Astrocyte (in vitro differentiated cells and primary cell): ENCODE results near the gene MAFF. TPM values are rescaled to one million over a fixed set of nuclear protein-coding genes. Genes with fewer than 3 reads are reported as not detected.

ENCODE experiments used
- DNase-seq: peaks from one replicate; pipeline ENCODE4 v3.0.0-alpha.2; 2010; ENCODE audit warnings: low read depth
- FAIRE-seq: peaks from 2 replicates; lab custom pipeline; 2011; peaks lifted over from hg19 to GRCh38; lab: Jason Lieb, UNC
- H2AFZ ChIP-seq: 2 replicates; pipeline ENCODE4 v1.6.0; 2012; ENCODE audit warnings: low read depth, low read length, inconsistent platforms
- H3K27ac ChIP-seq: 2 replicates; pipeline ENCODE4 v1.5.1; 2011; ENCODE audit warnings: low read depth, low read length, inconsistent platforms
- H3K27me3 ChIP-seq: 2 replicates; pipeline ENCODE4 v1.6.0; 2011; ENCODE audit warnings: low read length, inconsistent platforms; ENCODE audit not compliant: insufficient read depth
- H3K36me3 ChIP-seq: 2 replicates; pipeline ENCODE4 v1.5.1; 2011; ENCODE audit warnings: low read length, inconsistent platforms; ENCODE audit not compliant: insufficient read depth
- H3K4me1 ChIP-seq: 2 replicates; pipeline ENCODE4 v1.5.1; 2011; ENCODE audit warnings: low read length, inconsistent platforms; ENCODE audit not compliant: insufficient read depth
- H3K4me2 ChIP-seq: 2 replicates; pipeline ENCODE4 v1.6.0; 2012; ENCODE audit warnings: low read length, inconsistent platforms
- H3K4me3 ChIP-seq: 2 replicates; pipeline ENCODE4 v1.5.1; 2011; ENCODE audit warnings: low read depth, mild to moderate bottlenecking, low read length, inconsistent platforms; ENCODE audit not compliant: insufficient read depth
- H3K79me2 ChIP-seq: 2 replicates; pipeline ENCODE4 v1.6.0; 2012; ENCODE audit warnings: mild to moderate bottlenecking, low read length, inconsistent platforms; ENCODE audit not compliant: insufficient read depth
- H3K9ac ChIP-seq: 2 replicates; pipeline ENCODE4 v1.6.0; 2012; ENCODE audit warnings: mild to moderate bottlenecking, low read length, inconsistent platforms
- H3K9me3 ChIP-seq: 2 replicates; pipeline ENCODE4 v1.5.1; 2012; ENCODE audit warnings: low read depth, mild to moderate bottlenecking, low read length, inconsistent platforms; ENCODE audit not compliant: insufficient read depth
- H4K20me1 ChIP-seq: 2 replicates; pipeline ENCODE4 v1.6.0; 2012; ENCODE audit warnings: low read length, inconsistent platforms; ENCODE audit not compliant: insufficient read depth
- H3K27ac Mint-ChIP-seq: one replicate; pipeline ENCODE4 v1.8.0; 2021; ENCODE audit warnings: mild to moderate bottlenecking, mixed read lengths; ENCODE audit not compliant: unreplicated experiment
- H3K27me3 Mint-ChIP-seq: one replicate; pipeline ENCODE4 v1.8.0; 2021; ENCODE audit warnings: low read depth, mixed read lengths; ENCODE audit not compliant: unreplicated experiment
- H3K36me3 Mint-ChIP-seq: one replicate; pipeline ENCODE4 v1.8.0; 2021; ENCODE audit warnings: low read depth, mixed read lengths; ENCODE audit not compliant: unreplicated experiment
- H3K4me1 Mint-ChIP-seq: one replicate; pipeline ENCODE4 v1.8.0; 2021; ENCODE audit warnings: low read depth, mixed read lengths; ENCODE audit not compliant: unreplicated experiment
- H3K4me3 Mint-ChIP-seq: one replicate; pipeline ENCODE4 v1.8.0; 2021; ENCODE audit warnings: mild to moderate bottlenecking, moderate library complexity, mixed read lengths; ENCODE audit not compliant: unreplicated experiment
- H3K9me3 Mint-ChIP-seq: one replicate; pipeline ENCODE4 v1.8.0; 2021; ENCODE audit warnings: mild to moderate bottlenecking, mixed read lengths; ENCODE audit not compliant: unreplicated experiment
- EZH2 ChIP-seq: IDR thresholded peaks from 2 replicates; pipeline ENCODE4 v1.6.1; 2012; ENCODE audit warnings: mild to moderate bottlenecking, low read length, inconsistent platforms; ENCODE audit not compliant: insufficient read depth
- total RNA-seq: library from RNA; stranded (reverse); gene quantifications from 2 replicates; pipeline ENCODE4 v1.2.1, GENCODE V29; 2021
- TF ChIP-seq, protein P1 (sequence below): IDR thresholded peaks from 2 replicates; pipeline ENCODE4 v1.5.1; 2011; ENCODE audit warnings: low read depth, mild to moderate bottlenecking, inconsistent platforms, low read length, moderate library complexity; ENCODE audit not compliant: insufficient read depth

The MAFF gene
- total RNA-seq, 1 donor from 2014 or later = 18.2 TPM

- no peak overlapping the region for H3K4me3 ChIP-seq
- peak overlapping the region; percentile 44 for H3K4me2 ChIP-seq
- peaks cover 16% of the 10 kb centered on the region for H3K36me3 Mint-ChIP-seq
- peak overlapping the region; percentile 80 for H2AFZ ChIP-seq
- H3K27me3 ChIP-seq = no peaks in the 10 kb centered on the region
- H3K27ac Mint-ChIP-seq = no peak overlapping the region
- no peaks in the 10 kb centered on the region for H3K9me3 Mint-ChIP-seq
- no peak overlapping the region for H3K27ac ChIP-seq
- H3K79me2 ChIP-seq = no peaks in the 10 kb centered on the region
- no peaks in the 10 kb centered on the region for H3K9me3 ChIP-seq
- TF ChIP-seq, protein P1, sequence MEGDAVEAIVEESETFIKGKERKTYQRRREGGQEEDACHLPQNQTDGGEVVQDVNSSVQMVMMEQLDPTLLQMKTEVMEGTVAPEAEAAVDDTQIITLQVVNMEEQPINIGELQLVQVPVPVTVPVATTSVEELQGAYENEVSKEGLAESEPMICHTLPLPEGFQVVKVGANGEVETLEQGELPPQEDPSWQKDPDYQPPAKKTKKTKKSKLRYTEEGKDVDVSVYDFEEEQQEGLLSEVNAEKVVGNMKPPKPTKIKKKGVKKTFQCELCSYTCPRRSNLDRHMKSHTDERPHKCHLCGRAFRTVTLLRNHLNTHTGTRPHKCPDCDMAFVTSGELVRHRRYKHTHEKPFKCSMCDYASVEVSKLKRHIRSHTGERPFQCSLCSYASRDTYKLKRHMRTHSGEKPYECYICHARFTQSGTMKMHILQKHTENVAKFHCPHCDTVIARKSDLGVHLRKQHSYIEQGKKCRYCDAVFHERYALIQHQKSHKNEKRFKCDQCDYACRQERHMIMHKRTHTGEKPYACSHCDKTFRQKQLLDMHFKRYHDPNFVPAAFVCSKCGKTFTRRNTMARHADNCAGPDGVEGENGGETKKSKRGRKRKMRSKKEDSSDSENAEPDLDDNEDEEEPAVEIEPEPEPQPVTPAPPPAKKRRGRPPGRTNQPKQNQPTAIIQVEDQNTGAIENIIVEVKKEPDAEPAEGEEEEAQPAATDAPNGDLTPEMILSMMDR = no peak
- TF ChIP-seq EZH2 = no peak
- H3K4me1 ChIP-seq = peaks cover 23% of the 10 kb centered on the region
- H3K4me1 Mint-ChIP-seq = no peaks in the 10 kb centered on the region
- no peak overlapping the region for H3K4me3 Mint-ChIP-seq
- peak; percentile 70 for DNase-seq
- H3K9ac ChIP-seq = no peak overlapping the region
- H3K36me3 ChIP-seq = no peaks in the 10 kb centered on the region
- no peaks in the 10 kb centered on the region for H4K20me1 ChIP-seq
- H3K27me3 Mint-ChIP-seq = peaks cover 9% of the 10 kb centered on the region
- no peak for FAIRE-seq
These were observed 29.6 kb upstream of the MAFF start for GRCh38 chr22:38171927-38172831.

- Mint-ChIP-seq H3K9me3 (no peaks in the 10 kb centered on the region), H3K4me1 (peaks cover 2% of the 10 kb centered on the region), H3K27me3 (peaks cover 9% of the 10 kb centered on the region), H3K36me3 (peaks cover 13% of the 10 kb centered on the region), H3K27ac (peak overlapping the region; percentile 41), H3K4me3 (no peak overlapping the region)
- Histone ChIP-seq H3K9ac (no peak overlapping the region), H3K79me2 (no peaks in the 10 kb centered on the region), H3K4me1 (peaks cover 28% of the 10 kb centered on the region), H3K4me2 (peak overlapping the region; percentile 44), H3K27ac (no peak overlapping the region), H3K27me3 (no peaks in the 10 kb centered on the region), H3K4me3 (no peak overlapping the region), H2AFZ (peak overlapping the region; percentile 80), H3K36me3 (no peaks in the 10 kb centered on the region), H3K9me3 (no peaks in the 10 kb centered on the region), H4K20me1 (no peaks in the 10 kb centered on the region)
- TF ChIP-seq EZH2 = no peak
- TF ChIP-seq, protein P1 = no peak
- DNase-seq = peak; percentile 48
- FAIRE-seq = no peak
These were observed 28.8 kb upstream of the MAFF start for GRCh38 chr22:38172832-38173640.
